ENCODE results near the gene RBMS3. TPM values are rescaled to one million over a fixed set of nuclear protein-coding genes. Genes with fewer than 3 reads are reported as not detected.

RBMS3 gene
- total RNA-seq, 1 experiment from 2014 or later: 0.42 TPM

GRCh38 chr3:29456901-29457300, 176.0 kb downstream of the RBMS3 start (continued):
- TF ChIP-seq ELF1 (IDR thresholded peaks at IDR 0.05; ENCODE audit: borderline replicate concordance, low read depth) (no peak), YY1 (IDR thresholded peaks at IDR 0.05; ENCODE audit: extremely low read depth, insufficient replicate concordance, low read depth, low read length) (no peak), POLR2A (IDR thresholded peaks at IDR 0.05; ENCODE audit: borderline replicate concordance, extremely low read depth, insufficient read depth, insufficient read length) (no peak)

GRCh38 chr3:29463304-29463703, 182.4 kb downstream of the RBMS3 start:
- Histone ChIP-seq H3K9me2 (ENCODE audit: insufficient read depth) (no peaks in the 10 kb centered on the region), H3K79me2 (ENCODE audit: insufficient read depth, low read length) (no peaks in the 10 kb centered on the region), H3K9ac (ENCODE audit: low read length) (no peak overlapping the region), H4K20me1 (ENCODE audit: insufficient read depth) (no peaks in the 10 kb centered on the region), H3K36me3 (ENCODE audit: control insufficient read depth in 1 of 2, insufficient read depth in 2 of 2, low read length in 2 of 2) (no peaks in the 10 kb centered on the region), H3K4me2 (ENCODE audit: low read length) (no peak overlapping the region), H2AFZ (ENCODE audit: low read depth, low read length, poor library complexity, severe bottlenecking) (no peak overlapping the region), H3K27me3 (ENCODE audit: insufficient read depth, low read length) (no peaks in the 10 kb centered on the region), H3K27ac (ENCODE audit: low read depth, low read length) (no peak overlapping the region), H3K9me3 (ENCODE audit: control insufficient read depth in 1 of 2, insufficient read depth in 1 of 2, low read depth in 1 of 2, low read length in 2 of 2) (no peaks in the 10 kb centered on the region), H3K4me1 (ENCODE audit: control insufficient read depth in 1 of 2, insufficient read depth in 2 of 2, low read length in 2 of 2) (no peaks in the 10 kb centered on the region), H3K4me3 (replicated peaks in 1 of 2; ENCODE audit: low read depth in 1 of 2, low read length in 2 of 2) (no peak overlapping the region)
- DNase-seq (ENCODE audit: low read depth, low spot score) (no peak), ATAC-seq (no peak)
- POLR2A ChIA-PET: no interaction called here
- intact Hi-C loops (cut with micrococcal nuclease): loop anchor here (5.0 kb wide), 1 partner anchor 54 kb away; no protein-coding TSS in a partner anchor
- CTCF ChIA-PET: no interaction called here
- no peak for TF ChIP-seq YY1 (IDR thresholded peaks at IDR 0.05; ENCODE audit: extremely low read depth, insufficient replicate concordance, low read depth, low read length)
- no TSS peak for BruUV-seq (replicated peaks)
- RAD21 ChIA-PET (ENCODE audit: low non-redundant PET in 1 of 2, low total read pairs in 2 of 2, uncharacterized antibody in 2 of 2, unreplicated experiment in 2 of 2): no interaction called here

- no peak overlapping the region for H3K9ac ChIP-seq (ENCODE audit: low read length)
- no peak overlapping the region for H3K4me2 ChIP-seq (ENCODE audit: low read length)
- no TSS peak for BruUV-seq (replicated peaks)
- no peaks in the 10 kb centered on the region for H3K27me3 ChIP-seq (ENCODE audit: insufficient read depth, low read length)
- TF ChIP-seq JUND (IDR thresholded peaks at IDR 0.05) (no peak), POLR2AphosphoS5 (IDR thresholded peaks at IDR 0.05; ENCODE audit: low read depth, low read length) (no peak), CBX3 (IDR thresholded peaks at IDR 0.05; ENCODE audit: low read depth) (no peak), SRF (IDR thresholded peaks at IDR 0.05; ENCODE audit: low read depth) (no peak), RAD21 (IDR thresholded peaks at IDR 0.05; ENCODE audit: low read depth) (no peak), EZH2phosphoT487 (IDR thresholded peaks at IDR 0.05; ENCODE audit: borderline replicate concordance) (no peak), YY1 (IDR thresholded peaks at IDR 0.05; ENCODE audit: extremely low read depth, insufficient replicate concordance, low read depth, low read length) (no peak), ZFX (IDR thresholded peaks at IDR 0.05) (no peak), FOSL1 (IDR thresholded peaks at IDR 0.05; ENCODE audit: low read depth) (no peak), POLR2A (IDR thresholded peaks at IDR 0.05; ENCODE audit: borderline replicate concordance, extremely low read depth, insufficient read depth, insufficient read length) (no peak), MAX (IDR thresholded peaks at IDR 0.05) (no peak), CTCF (IDR thresholded peaks at IDR 0.05 in 2 of 3, conservative IDR thresholded peaks at IDR 0.05 in 1 of 3; ENCODE audit: borderline replicate concordance in 1 of 3, insufficient read depth in 1 of 3, low read depth in 2 of 3, low read length in 2 of 3) (no peak), EGR1 (IDR thresholded peaks at IDR 0.05; ENCODE audit: low read depth) (no peak), SP1 (IDR thresholded peaks at IDR 0.05; ENCODE audit: low read depth) (no peak)
- CTCF ChIA-PET: no interaction called here
- no peaks in the 10 kb centered on the region for H4K20me1 ChIP-seq (ENCODE audit: insufficient read depth)
- H3K9me2 ChIP-seq (ENCODE audit: insufficient read depth): no peaks in the 10 kb centered on the region
- no peaks in the 10 kb centered on the region for H3K79me2 ChIP-seq (ENCODE audit: insufficient read depth, low read length)
- ATAC-seq: no peak
- H3K9me3 ChIP-seq (ENCODE audit: control insufficient read depth in 1 of 2, insufficient read depth in 1 of 2, low read depth in 1 of 2, low read length in 2 of 2): no peaks in the 10 kb centered on the region
- no peak overlapping the region for H3K4me3 ChIP-seq (replicated peaks in 1 of 2; ENCODE audit: low read depth in 1 of 2, low read length in 2 of 2)
- POLR2A ChIA-PET: no interaction called here
- intact Hi-C loops (cut with micrococcal nuclease): no loop called here
- no peak for DNase-seq (ENCODE audit: low read depth, low spot score)
- no peak overlapping the region for H3K27ac ChIP-seq (ENCODE audit: low read depth, low read length)
- H3K4me1 ChIP-seq (ENCODE audit: control insufficient read depth in 1 of 2, insufficient read depth in 2 of 2, low read length in 2 of 2): no peaks in the 10 kb centered on the region
- RAD21 ChIA-PET (ENCODE audit: low non-redundant PET in 1 of 2, low total read pairs in 2 of 2, uncharacterized antibody in 2 of 2, unreplicated experiment in 2 of 2): no interaction called here
- no peaks in the 10 kb centered on the region for H3K36me3 ChIP-seq (ENCODE audit: control insufficient read depth in 1 of 2, insufficient read depth in 2 of 2, low read length in 2 of 2)
- no peak overlapping the region for H2AFZ ChIP-seq (ENCODE audit: low read depth, low read length, poor library complexity, severe bottlenecking)
These were observed 185.0 kb downstream of the RBMS3 start for GRCh38 chr3:29465836-29466235.

Data from HCT116 (cell line).